H1 (cell line): ENCODE data around the gene CNPY3. TPM values are rescaled to one million over a fixed set of nuclear protein-coding genes. Genes with fewer than 3 reads are reported as not detected.

Experiments used
- ASH2L ChIP-seq: fragments of 200-600, 300-600 bp; sonication (generic); IDR thresholded peaks from one replicate; pipeline ENCODE4 v1.7.1; 2017; ENCODE audit warnings: low read length
- BCL11A ChIP-seq, 2 experiments: IDR thresholded peaks; one replicate each; pipeline ENCODE4 v1.6.1; 2011; ENCODE audit warnings: low read depth in 2 of 2, low read length in 2 of 2, mild to moderate bottlenecking in 2 of 2
- CEBPB ChIP-seq: IDR thresholded peaks from 2 replicates; pipeline ENCODE4 v1.6.1; 2012; ENCODE audit warnings: low read depth, low read length
- JUND ChIP-seq: IDR thresholded peaks from 2 replicates; pipeline ENCODE4 v1.6.1; 2011; ENCODE audit warnings: mild to moderate bottlenecking, improper control_type of control experiment, low read length
- POLR2AphosphoS5 ChIP-seq: IDR thresholded peaks from 2 replicates; pipeline ENCODE4 v1.6.1; 2011; ENCODE audit warnings: low read depth, low read length
- SRF ChIP-seq: IDR thresholded peaks from 2 replicates; pipeline ENCODE4 v1.6.1; 2011; ENCODE audit warnings: mild to moderate bottlenecking, low read depth, low read length, moderate library complexity
- TBP ChIP-seq: IDR thresholded peaks from 2 replicates; pipeline ENCODE4 v1.6.1; 2011; ENCODE audit warnings: low read depth, low read length, improper control_type of control experiment
- TCF12 ChIP-seq: IDR thresholded peaks from 2 replicates; pipeline ENCODE4 v1.6.1; 2011; ENCODE audit warnings: low read depth, mild to moderate bottlenecking, low read length
- polyA plus RNA-seq, 7 experiments: library from polyadenylated mRNA; depleted of rRNA in 3 of 7; stranded (reverse) in 5 of 7; unstranded in 2 of 7; fragments of >200 nt in 5 of 7; fragments of 200-250 nt in 2 of 7; gene quantifications; 1 replicate in 5 of 7; 2 replicates in 1 of 7; 4 replicates in 1 of 7; pipeline versions ENCODE4 v1.2.1 to v1.2.3, GENCODE V29; 2011 to 2013; ENCODE audit warnings: missing spikeins in 2 of 7, mixed read lengths in 2 of 7
- total RNA-seq: library from RNA; stranded (reverse); fragmentation: NEBNext Ultra II Directional; extraction: Animal tissue kit (Norgen Biotek cat#: 25700); gene quantifications from 2 replicates; pipeline ENCODE4 v1.2.1, GENCODE V29; 2021

Gene CNPY3
- total and polyA plus RNA-seq, 2 of the 8 experiments (the other 6 are each of a cell fraction or from before 2014, with no cell fraction given): 49.6 to 64.5 TPM

DNA sequence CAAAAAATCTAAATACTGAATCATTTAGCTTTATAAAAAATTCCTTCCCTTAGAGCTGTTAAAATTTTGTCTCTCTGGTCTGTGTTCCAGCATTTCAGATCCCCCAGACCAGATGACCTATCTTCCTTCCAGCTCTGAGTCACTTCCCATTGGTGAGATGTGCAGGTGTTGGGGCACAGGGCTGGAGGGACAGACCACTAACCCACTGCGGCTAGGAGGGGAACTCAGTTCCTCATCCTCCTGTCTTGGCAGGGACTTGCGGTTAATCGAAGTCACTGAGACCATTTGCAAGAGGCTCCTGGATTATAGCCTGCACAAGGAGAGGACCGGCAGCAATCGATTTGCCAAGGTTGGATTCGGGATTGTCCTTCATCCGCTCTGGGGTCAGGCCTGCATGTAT, 6.0 kb downstream of the CNPY3 start (continued):
- TF ChIP-seq JUND (no peak), BCL11A (IDR thresholded peaks at IDR 0.05; ENCODE audit: low read depth in 2 of 2, low read length in 2 of 2) (no peak), SRF (no peak), POLR2AphosphoS5 (no peak), TCF12 (no peak), TBP (no peak), CEBPB (no peak), ASH2L (no peak)
